GM12874 (cell line): Measurements from ENCODE around the gene IHH.

Experiments used
- TF ChIP-seq, protein P1 (sequence below): IDR thresholded peaks from 2 replicates; pipeline ENCODE4 v1.5.1; 2011; ENCODE audit warnings: low read depth, mild to moderate bottlenecking, control low read depth, low read length, moderate library complexity; ENCODE audit not compliant: insufficient read depth

IHH gene

DNA sequence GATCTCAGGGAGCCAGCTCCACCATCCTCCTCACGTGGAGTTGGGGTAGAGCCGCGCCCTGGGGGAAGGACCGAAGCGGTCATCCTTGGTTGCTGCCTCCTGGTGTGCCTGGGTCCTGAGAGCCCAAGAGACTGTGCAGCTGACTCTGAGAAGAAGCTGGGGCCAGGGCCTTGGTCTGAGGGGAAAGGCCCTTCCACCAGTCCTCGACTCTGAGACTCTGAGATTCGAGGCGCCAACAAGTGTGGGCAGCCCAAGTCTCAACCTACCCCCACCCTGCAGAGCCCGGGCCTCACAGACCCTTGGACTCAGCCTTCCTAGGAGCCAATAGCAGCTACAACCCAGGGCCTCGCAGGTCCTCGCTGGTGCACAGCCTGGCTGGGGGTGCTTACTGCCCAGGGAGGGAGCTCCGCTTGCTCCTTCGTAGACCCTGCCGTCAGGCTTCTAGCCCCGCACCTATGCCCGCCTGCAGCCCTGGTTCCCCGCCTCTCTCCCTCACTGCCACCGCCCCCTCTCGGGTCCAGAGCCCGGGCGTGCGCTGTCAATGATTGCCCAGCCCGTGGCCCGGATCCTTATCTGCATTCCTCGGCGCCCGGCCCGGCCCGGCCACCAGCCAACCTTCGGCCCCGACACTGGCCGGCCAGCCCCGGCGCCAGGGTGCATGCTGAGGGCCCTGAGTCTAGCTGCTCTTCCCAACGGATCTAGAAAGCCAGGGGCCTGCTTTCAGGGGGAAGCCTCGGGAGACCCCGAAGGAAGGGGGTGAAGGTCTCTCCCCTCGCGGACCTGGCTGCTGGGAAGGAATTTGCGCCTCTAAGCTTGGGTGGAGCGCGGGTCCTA is 2.0 kb downstream of the IHH start:
- TF ChIP-seq, protein P1, sequence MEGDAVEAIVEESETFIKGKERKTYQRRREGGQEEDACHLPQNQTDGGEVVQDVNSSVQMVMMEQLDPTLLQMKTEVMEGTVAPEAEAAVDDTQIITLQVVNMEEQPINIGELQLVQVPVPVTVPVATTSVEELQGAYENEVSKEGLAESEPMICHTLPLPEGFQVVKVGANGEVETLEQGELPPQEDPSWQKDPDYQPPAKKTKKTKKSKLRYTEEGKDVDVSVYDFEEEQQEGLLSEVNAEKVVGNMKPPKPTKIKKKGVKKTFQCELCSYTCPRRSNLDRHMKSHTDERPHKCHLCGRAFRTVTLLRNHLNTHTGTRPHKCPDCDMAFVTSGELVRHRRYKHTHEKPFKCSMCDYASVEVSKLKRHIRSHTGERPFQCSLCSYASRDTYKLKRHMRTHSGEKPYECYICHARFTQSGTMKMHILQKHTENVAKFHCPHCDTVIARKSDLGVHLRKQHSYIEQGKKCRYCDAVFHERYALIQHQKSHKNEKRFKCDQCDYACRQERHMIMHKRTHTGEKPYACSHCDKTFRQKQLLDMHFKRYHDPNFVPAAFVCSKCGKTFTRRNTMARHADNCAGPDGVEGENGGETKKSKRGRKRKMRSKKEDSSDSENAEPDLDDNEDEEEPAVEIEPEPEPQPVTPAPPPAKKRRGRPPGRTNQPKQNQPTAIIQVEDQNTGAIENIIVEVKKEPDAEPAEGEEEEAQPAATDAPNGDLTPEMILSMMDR = no peak

DNA sequence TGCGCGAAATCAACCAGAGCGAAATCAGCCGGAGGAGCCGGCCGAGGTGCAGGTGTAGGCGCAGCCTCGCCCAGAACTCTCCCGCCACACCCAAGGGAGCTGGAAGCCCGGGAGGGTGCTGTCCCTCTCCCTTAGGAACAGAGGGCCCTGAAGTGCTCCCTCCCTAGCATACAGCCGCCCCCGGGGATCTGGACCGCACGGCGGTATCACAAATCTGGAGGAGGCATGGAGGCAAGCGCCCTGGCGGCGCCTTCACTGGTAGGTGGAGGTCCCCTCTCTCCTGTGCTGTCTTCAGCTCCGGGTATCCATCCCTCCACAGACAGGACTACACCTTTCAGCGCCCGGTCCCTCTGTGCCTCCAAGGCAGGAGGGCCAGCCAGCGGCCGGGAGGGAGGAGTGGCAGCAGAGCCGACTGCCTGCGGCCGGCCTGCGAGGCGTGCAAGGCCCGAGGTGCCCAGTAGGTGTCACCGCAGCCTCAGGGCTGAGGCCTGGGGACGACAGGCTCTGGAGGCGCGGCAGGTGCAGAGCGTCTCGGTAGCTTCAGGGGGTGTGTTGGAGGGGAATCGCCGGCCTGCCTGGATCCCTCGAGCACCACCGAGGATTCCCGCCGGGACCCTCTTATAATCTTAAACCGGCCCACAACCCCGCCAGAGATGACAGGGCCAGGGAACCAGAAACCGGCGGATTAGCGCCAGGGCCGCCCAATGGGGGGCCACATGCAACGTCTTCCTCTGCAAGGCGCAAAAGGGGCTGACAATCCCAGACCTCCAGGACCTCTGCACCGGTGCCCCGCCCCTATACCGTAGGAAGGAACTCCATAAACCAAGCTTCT is 2.8 kb downstream of the IHH start:
- TF ChIP-seq, protein P1 = peak; percentile 97

DNA sequence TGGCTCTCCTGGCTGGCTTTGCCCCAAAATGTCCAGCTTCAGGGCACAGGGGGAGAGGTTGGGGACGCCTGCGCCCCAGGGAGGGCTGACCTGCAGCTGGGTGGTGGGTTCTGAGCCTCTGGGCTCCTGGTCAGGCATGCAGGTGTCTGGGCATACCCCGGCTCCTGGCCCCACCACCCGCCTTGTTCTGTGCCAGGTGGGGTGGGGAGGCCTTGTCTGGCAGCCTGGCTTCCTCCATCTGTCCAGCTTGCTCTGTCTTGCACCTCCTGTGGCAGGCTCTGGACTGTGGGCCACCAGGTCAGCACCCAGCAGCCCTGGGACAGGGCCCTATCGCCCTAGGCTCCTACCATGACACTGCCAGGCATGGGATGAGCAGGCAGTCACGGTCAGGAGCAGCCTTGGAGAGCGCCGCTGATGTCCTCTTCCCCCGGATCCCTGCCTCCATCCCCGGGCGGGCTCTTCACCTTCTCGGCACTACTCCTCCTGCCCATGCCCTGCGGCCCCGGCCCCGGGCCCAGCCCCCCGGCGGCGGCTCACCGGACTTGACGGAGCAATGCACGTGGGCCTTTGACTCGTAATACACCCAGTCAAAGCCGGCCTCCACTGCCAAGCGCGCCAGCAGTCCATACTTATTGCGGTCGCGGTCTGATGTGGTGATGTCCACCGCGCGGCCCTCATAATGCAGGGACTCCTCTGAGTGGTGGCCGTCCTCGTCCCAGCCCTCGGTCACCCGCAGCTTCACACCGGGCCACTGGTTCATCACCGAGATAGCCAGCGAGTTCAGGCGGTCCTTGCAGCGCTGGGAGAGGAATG is 3.6 kb downstream of the IHH start:
- TF ChIP-seq, protein P1 = no peak

DNA sequence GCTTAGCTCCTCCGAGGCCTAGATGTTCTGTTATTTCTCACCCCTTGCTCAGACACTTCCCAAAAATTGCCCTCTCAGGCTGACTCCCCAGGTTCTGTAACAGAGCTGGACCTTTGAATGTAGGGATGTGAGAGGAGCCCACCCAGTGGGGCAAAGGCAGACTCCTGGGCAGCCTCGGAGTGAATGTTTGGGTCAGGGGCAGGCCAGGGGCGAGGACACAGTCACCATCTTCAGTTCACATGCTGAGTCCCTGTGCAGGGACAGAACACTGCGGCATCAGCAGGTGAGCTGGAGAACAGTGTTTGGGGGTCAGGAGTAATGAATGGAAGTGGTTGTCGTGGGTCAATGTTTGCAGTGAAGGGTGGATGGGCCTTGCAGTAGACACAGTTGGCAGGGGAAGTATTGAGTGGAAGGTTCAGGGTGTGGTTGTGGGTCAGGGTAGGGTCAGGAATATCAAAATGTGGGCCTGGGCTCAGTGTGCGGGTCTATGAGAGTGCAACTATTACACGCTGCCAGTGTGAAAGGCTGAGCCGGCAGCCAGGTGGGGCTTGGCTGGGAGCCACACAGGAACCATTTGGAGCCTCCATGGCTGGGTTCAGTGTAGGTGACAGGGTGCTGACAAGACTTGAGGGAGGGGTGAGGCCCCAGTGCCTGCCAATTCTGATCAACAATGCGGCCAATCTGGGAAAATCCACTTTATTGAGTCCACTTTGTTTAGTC is 4.4 kb downstream of the IHH start:
- TF ChIP-seq, protein P1 = no peak

DNA sequence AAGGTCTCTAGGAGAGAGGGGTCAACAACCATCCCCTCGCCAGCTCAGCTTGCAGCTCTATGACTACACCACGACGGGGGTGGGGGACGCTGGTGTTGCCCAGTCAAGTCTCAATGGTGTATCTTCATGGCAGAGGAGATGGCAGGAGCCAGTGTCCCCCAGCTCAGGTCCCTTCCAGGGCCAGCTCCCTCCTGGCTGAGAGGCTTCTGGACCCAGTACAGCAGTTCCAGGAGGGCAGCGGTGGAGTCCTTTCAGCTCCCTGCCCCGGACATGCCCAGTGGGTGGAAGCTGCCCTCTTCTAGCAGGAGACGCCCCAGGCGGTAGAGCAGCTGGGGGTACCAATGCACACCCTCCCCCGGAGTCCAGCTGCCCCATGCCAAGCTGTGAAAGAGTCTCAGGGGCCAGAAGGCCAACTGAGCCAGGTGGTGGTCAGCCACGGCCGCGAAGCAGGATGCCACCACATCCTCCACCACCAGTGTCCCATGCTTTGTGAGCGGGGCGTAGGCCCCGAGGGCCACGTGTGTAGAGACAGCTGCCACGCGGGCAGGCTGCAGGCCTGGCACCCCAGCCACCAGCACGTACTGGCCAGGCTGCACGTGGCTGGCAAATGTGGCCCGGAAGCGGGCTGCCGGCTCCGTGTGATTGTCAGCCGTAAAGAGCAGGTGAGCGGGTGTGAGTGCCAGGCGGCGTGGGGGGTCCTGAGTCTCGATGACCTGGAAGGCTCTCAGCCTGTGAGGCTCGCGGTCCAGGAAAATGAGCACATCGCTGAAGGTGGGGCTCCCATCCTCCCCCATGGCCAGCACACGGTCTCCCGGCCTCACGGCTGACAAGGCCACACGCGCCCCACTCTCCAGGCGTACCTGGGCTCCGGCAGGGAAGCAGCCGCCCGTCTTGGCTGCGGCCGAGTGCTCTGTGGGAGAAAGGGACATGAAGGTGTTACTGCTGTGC is 5.5 kb downstream of the IHH start:
- TF ChIP-seq, protein P1 = no peak

DNA sequence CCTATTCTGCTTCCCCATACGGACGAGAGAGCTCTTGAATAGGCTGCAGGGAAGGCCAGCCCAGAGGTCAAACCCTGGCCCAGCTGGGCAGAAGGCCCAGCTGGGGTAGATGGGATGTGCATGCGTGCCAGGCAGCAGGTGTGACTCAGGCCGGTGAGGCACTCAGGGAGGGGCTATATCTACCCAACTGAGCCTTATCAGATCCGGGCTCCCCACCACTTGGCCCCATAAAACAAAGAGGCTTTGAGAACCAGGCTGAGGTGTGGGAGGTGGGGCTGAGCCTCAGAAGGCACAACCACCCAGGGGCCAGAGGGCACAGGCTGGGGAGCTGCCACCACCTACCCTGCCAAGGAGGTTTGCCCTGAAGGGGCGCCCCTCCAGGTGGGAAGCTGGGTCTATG is 11.4 kb downstream of the IHH start:
- TF ChIP-seq, protein P1 = no peak
